Measurements from ENCODE around the gene GRIK3.

The GRIK3 gene

DNA sequence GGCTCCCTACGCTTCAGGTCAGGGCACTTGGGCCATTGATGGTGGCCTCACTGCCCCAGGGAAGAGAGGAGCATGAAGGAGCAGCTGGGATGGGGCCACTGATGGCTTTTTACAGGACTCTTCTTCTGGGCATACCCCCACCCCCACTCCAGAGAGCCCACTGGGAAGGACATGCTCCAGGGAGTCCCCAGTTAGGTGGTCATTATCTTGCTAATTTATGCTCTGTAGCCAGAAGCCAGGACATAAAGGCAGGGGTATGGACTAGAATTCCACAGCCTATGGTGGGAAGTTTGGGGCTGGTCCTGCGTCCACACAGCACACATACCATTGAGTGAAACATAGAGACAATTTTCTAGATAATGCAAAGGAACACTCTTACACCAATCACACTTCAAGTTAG, 8.8 kb upstream of the GRIK3 start:
- DNase-seq (ENCODE audit: low spot score): no peak

DNA sequence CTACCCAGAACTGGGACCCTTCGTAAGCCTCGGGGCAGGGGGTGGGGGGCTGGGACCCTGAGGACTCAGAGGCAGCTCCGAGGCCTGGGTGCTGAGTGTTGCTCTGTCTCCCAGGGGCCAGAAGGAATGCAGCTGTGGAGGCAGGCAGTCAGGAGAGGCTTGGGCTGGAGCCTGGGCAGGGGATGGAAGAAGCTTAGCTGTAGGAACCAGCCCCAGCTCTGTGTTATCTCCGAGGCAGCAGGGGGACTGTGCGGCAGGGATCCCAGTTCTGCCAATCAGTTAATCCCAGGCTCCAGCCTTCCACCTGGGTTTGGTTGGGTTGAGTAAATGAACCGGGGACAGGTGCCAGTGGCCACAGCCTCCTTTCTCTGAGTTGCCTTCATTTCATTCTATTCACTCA, 8.2 kb upstream of the GRIK3 start:
- no peak for DNase-seq (ENCODE audit: low spot score)

DNA sequence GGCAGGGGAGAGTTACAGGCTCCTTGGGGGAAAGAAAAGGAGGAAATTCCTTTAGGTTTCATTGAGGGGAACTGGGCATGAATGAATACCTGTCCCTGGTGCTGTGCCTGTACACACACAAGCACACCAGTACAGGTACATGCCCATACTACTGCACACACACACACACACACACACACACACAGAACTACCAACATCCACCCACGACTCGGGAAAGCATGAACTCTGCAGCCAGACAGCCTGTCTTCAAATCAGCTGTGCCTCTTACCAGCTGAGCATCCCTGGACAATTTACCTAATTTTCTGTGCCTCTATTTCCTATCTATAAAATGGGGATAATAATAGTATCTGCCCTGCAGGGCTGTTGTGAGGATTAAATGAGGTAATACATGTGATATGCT, 7.2 kb upstream of the GRIK3 start:
- DNase-seq (ENCODE audit: low spot score): no peak

DNA sequence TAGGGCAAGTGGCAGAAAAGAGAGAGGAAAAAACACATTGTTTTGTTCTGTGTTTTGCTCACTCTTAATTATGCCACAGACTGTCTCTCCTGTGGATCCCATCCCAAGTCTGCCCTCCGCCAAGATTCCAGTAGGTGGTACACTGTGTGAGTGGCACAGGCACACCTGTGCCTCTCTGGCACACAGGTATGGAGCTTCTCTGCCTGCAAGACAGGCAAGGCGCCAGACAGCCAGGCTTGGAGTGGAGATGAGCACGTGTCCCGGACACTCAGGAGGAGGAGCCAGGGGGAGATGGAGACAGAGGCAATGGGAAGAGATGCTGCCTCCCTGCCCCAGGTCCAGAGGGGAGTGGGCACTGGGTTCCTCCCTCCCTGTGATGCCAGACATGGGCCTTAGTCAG, 6.5 kb upstream of the GRIK3 start:
- DNase-seq (ENCODE audit: low spot score): no peak

DNA sequence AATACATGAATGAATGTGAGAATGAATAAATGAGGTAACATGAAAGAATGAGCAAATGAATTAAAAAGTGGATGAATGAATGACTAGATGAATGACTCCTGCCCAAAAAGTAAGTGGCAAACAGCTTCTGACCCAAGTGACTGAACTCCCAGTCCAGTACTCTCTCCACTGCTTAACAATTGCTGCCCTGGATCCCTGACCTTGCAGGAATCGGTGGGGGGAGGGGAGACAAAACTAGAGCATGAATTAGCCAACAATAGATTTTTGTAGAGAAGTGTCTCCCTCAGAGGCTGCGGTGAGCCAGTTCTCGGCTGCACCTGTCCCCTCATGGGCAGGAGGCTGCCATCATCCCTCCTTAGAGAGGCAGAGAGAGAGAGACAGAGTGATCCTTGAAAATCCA, 5.9 kb upstream of the GRIK3 start:
- no peak for DNase-seq (ENCODE audit: low spot score)

DNA sequence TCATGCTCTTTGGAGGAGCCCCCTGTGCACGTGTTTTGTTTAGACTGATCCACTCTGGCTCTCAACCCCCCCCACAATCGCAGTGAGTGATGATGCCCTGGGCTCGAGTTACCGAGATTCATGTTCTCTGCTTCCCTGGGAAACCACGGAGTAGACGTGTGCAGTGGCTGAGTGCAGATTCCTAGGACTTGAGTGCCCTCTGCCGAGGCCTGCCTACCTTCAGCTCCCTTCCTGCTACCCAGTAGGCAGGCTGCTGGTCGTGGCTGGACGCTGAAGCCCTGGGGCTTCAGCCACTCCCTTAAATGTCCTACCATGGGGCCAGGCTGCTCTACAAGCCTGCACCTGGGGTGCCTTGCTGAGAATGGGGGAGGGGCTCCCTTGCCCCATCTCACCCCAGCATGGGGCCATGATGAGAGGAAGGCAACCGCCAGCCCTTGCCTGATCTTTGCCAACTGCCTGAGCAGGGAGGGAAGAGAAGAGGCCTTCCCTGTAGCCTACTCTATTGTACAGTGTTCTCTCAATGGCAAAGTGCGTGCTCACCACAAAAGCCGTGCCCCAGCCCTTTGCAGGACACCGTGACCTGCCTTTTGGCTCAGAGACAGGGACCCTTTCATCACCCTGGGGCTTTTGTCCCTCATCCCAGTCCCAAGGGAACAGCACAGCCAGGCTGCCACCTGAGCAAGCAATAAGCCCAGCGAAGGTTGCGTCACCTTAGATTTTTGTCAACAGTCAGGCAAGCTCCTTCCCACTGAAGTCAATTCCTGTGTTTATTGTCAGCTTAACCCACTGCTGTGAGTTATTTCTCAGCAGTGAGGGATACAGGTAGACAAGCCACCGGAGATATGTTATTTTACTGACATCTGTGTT, 4.1 kb upstream of the GRIK3 start:
- DNase-seq (ENCODE audit: low spot score): no peak

DNA sequence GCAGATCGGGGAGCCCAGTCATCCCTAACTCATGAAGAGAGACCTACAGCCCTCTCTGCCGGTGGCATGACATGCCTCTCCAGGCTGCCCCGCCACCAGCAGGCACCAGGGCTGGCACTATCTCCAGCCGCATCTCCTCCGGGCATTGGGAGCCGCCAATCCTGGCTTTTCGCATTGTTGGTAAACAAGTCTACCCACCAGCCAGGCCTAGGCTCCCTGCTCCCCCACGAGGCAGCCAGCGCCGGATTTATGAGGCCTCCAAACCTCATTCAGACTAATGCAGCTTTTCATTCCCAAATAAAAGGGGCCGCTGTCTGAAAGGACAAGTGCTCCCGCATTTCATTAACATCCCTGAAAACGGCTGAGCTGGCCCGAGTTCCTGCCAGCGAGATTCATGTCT, 3.4 kb upstream of the GRIK3 start:
- no peak for DNase-seq (ENCODE audit: low spot score)

DNA sequence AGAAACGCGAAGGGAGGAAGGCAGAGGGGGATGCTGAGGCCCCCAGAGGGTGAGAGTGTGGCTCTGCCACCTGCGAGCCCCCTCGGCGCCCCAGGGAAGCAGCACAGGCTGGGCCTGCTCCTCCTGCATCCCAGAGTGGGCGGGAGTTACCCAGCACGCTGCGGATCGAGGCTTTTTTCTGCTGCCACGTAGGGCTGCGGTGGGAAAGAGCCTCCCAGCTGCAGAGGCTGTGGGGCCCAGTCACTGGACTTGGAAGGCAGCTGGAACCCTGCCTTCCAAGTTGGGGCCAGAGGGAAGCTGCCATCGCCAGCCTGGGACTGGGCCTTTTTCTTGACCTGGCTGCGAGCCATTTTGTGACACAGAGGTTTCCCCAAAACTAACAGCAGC, 2.3 kb upstream of the GRIK3 start:
- no peak for DNase-seq (ENCODE audit: low spot score)

DNA sequence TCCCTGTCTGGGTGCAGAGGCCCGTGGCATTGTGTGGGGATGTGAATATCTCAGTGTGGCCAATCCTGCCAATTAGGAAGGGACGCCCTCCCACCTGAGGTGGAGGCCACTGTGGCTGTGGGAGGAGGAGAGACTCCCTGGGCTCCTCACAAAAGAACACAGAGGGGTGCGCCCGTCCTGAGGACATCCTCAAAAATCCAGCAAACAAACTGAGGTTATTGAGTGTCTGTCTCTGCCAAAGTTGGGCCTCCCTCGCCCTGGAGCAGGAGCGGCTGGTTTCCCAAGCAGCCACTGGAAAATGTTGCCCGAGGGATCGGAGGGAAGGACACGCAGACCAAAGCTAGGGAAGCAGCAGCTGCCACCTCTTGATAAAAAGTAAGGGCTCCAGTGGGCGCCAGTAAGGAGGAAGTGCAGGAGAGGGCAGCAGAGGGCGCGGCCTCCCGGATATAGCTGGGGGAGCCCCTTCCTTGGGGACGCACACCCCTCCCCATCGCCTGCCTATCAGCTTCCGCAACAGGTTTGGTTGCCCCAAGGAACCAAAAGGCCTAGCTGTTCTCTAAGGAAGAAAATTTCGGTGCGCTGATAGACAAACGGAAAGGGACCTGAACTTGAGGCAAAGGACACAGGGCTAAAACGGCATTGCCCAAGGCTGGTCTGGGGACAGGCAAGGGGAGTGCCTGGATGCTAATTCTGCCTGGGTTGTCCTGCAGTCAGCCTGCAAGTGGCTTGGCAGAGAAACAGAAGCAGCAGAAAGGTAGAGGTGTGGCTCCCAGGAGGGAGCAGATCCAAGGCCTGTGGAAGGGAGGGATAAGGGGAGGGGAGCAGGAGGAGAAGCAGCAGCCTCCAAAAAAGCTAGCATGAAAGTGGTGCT, 1.7 kb upstream of the GRIK3 start:
- no peak for DNase-seq (ENCODE audit: low spot score)

DNA sequence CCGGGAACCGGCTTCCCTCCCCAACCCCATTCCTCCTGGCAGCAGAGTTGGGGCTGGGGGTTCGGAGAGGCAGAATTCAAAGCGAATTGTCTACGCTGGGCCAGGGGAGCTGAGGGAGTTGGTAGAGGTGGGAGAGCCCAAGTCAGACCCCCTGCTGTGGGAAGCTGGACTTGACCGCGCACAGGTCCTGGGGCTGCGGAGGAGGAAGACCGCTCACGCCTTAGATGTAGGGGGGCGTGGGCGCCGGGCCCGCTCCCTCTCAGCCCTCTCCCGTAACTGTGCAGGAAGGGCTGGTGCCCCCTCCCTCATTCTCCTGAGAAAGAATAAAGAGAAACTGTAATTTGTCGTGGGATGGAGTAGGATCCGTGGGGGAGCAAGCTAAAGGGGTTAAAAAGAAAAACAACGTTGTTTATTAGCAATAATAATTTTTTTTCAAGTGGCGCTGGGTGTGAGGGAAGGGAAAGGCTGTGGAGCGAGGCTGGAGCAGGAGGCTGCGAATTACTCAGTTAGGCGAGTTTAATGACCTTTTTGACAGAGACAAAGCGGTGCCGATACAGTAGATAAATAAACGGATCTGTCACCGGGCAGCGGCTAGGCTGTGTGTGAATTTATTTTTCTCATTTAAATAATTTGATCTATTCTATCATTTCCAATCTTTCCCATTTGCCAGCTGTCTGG, 838 bp upstream of the GRIK3 start:
- no peak for DNase-seq (ENCODE audit: low spot score)

DNA sequence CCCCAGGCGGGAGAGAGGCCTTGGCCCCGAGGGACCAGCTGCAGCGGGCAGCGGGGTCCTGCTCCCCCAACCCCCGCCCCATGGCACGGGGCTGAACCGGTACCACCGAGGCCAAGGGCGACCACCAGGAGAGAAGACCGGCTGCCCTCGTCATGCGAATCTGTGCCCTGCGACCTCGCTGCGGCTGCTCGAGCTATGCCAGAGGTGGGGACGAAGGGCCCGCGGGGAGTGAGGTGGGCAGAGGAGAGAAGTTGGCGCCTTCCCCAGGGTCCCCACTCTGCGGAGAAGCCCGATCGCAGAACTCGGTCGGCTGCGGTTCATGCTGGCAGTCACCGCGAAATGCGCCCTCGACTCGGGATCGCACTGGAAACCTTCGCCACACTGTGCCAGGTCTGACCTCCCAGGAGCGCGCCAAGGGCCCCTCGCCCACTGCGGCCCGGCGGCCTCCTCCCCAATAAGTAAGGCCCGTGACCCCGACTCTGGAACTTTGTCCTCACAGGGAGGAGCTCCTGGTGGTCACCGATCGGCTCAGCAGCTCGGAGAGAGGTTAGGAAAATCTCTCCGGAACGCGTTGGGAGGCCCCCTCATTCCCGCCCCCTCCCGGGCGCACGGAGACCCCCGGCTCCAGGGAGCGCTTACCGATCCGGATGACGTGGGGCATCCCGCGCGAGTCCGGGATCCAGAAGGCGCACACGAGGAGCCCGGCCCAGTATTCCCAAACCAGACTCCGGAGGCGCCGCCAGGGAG, 787 bp downstream of the GRIK3 start:
- DNase-seq (ENCODE audit: low spot score): no peak

DNA sequence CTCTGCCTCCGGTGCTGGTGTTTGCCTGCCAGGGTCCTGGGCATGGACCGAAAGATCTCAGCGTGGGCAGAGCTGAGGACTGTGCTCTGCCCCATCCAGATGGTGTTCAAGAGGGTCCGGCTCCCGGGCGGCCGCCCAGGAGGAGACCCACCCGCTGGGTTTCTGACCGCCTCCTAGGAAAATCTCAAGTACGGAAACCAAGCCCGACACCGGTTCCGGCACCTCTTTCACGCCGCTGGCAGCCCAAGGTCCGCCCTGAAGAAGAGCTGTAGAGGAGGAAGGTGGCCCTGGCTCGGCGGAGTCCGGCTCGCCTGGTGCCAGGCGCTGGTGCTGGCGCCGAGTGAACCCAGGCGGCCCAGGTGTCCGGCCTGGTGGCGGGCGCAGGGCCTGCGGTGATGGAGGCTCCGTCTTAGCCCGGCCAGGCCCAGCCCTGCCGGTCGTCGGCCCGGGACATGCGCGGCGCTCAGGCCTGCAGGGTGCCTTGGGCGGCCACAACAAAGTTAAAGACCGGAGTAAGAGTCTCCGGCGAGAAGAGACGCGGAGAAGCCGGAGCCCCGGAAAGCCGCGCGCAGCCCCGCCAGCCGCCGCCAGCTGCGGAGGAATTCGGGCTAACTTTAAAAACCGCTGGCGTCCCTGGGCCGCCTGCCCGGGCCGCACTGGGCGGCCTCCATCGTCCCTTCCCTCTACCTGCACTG, 1.5 kb downstream of the GRIK3 start:
- DNase-seq (ENCODE audit: low spot score): no peak

DNA sequence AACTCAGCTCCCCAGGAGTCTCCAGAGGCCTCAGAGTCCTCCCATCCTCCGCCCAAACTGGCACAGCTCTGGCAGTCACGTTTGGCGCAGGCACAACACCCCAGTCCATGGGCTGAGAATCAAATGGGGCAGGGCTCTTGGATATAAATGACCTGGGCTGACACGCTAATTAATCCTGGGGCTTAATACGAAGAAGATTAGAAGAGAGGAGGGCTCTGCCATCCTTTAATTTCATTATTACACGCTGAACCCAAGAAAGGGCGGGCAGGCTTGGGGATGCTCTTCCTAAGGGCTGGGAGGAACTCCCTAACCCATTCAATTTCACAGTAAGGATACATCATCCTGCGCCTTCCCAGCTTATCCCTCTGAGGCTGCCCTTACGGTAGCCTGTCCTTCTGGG, 2.4 kb downstream of the GRIK3 start:
- no peak for DNase-seq (ENCODE audit: low spot score)

DNA sequence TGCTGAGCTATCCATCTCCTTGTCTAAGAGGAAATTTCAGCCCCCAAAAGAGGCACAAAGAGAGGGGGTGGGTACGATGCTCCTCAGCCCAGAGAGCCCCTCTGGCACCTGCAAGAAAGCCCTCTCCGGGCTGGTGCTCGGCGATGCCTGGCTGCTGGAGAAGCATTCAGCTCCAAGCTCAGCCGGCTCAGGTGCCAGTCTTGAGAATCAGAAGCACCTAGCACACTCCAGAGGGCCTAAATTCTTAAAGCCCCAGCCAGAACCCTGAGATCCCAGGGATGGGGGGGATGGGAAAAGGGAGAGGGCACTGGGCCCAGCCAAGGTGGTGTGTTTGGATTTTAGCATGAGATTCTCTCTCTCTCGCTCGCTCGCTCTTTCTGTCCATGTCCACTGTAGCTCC, 2.9 kb downstream of the GRIK3 start:
- no peak for DNase-seq (ENCODE audit: low spot score)

DNA sequence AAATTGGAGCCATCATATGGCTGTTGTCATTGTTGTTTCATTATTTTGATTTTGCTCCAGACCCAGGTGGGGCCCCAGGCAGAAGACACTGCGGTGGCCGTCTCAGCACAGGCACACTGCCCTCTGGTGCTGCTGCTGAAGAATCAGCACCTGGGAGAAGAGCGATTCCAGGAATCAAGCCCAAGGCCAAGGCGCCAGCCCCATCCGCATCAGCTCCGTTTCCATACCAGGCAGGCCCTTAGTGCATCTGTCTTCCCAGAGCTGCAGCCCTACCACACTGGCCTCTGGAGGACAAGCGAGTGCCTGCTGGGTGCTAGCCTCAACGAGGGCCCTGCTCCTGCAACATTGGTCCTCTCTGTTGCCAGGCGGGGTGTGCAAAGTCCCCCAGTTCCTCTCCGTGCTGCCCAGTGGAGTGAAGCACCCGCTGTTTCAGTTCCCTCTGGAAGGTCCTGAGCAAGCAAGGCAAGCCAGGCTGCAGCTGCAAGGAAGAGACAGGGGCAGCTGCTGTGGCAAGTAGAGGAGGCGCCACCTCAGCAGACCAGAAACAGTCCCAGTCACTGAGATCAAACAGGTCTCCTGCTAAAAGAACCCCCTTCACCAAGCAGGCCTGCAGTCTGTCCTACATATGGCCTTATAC, 5.2 kb downstream of the GRIK3 start:
- DNase-seq (ENCODE audit: low spot score): no peak

DNA sequence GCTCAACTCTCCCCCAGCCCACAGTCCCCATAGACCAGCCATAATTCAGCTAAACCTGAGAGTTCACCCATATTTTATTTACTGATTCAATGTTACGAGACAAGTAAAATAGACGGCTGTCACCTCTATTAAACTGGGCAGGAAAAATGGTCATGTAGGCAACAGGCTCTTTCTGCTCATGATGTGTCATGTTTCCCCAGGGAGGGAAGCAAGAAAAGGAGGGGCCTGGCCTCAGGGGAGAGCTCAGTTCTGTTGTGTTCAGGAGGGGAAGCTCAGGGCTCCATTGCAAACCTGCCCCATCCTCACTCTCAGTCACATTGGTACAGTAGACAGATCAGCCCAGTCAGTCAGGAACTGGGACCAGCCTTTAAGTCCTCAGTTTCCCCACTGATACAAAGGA, 12.8 kb downstream of the GRIK3 start:
- no peak for DNase-seq (ENCODE audit: low spot score)

DNA sequence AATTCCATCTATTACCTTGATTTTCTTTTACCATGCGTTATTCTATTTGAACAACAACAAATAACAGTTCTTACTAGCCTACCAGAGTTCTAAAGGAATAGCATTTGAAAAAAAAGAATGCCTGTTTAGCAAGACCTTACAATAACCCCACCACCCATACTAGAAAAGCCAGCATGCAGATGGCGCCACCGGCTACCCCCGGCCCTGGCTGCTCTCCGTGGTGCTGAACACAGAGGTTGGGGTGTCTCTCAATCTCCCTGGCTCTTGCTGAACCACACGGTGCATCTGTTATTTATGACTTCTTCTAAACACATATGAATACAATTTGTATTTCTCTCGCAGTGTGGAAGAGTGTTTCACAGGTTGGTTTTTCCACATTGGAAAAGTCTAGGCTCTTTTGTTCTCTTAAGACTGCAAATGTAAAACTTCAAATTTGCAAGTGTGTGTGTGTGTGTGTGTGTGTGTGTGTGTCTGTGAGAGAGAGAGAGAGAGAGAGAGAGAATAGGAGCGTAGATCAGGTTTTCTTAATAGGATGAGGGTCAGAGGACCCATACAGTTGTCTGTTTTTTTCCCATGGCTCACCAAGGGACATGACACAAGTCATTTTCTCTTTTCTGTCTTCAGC, 13.6 kb downstream of the GRIK3 start:
- DNase-seq (ENCODE audit: low spot score): peak; percentile 42

DNA sequence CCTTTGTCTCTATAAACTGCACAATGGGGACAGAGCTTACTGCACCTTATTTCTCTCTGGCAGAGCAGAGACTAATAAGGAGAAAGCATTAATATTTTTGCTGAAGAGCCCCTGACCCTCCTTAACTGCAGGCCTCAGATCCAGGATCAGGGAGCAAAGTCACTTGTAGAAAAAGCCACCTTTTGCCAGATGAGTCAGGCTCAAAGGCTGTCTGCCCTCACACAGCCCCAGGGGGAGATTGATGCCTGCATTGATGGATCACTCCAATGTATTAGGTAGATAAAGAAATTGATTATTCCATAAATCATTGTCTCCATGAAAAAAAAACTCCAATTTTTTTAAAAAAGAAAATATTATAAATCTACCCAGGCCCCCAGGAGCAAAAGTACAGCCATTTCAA, 15.8 kb downstream of the GRIK3 start:
- DNase-seq (ENCODE audit: low spot score): no peak

DNA sequence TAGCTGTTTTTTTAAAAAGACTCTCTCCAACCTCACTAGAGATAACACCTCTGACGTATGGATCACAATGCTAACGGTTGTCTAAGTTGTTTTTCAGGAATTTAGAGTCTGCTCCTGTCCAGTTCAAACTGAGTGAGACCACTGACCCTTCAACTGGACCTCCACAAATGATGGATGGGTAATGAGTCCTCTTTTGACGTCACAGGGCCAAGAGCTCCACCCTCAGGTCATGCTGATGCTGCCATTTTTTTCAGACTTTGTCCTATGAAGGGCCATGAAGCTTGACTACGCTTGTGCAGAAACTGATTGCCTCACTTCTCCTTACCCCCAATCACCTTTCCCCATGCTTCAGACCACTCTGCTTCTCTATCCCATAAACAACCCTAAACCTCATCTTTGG, 16.6 kb downstream of the GRIK3 start:
- DNase-seq (ENCODE audit: low spot score): no peak

DNA sequence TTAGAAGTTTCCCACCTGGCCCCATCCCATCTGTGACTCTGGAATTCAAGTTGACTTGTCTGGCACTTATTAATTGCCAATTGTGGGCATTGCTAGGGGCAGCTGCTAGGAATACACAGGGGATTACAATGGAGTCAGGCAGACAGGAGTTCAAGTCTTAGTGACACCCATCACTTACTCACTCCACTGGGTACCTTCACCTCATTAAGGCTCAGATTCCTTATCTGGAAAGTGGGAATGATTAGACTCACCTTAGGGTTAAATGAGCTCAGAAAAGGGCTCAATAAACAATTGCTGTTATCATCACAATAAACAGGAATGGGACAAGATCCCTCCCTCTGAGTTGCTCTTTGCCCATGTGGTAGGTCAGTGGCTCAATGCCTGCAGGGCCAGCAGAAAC, 18.2 kb downstream of the GRIK3 start:
- DNase-seq (ENCODE audit: low spot score): no peak

DNA sequence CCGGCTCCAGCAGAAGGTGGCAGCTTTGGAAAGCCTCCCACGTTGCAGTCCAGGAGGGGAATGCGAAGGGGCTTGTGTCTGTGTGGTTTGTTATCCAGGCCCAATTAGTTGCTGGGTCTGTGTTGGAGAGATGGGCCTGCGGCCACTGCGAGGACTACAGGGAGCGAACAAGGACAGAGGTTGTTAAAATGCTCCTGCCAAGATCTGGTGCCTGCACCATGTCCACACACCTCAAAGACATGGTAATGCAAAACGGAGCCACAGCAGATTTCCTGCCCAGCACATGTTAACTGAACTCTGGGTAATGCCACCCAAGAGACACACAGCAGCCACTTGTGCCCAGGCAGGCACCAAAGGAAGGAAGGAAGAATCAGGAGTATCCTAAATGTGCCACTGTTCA, 18.6 kb downstream of the GRIK3 start:
- DNase-seq (ENCODE audit: low spot score): no peak
